Fibroblast of pulmonary artery (primary cell): ENCODE data around the gene FRMPD2.

Experiments
- DNase-seq: peaks from one replicate; pipeline ENCODE4 v3.0.0-alpha.2; 2010; ENCODE audit warnings: low read depth
- H3K4me3 ChIP-seq: replicated peaks from 2 replicates; pipeline ENCODE4 v1.5.1; 2011; ENCODE audit warnings: low read depth, mild to moderate bottlenecking, control low read depth, low read length, moderate library complexity
- CTCF ChIP-seq: IDR thresholded peaks from 2 replicates; pipeline ENCODE4 v1.5.1; 2011; ENCODE audit warnings: mild to moderate bottlenecking, control low read depth, low read length, inconsistent platforms; ENCODE audit errors: missing control alignments

FRMPD2 gene

GRCh38 chr10:48299066-48299465, 24.6 kb upstream of the FRMPD2 start:
- no peak for TF ChIP-seq CTCF
- DNase-seq, result no peak
- H3K4me3 ChIP-seq, result no peak overlapping the region

- no peak for TF ChIP-seq CTCF
- H3K4me3 ChIP-seq, result no peak overlapping the region
- no peak for DNase-seq
Measured at GRCh38 chr10:48296576-48297098, 22.1 kb upstream of the FRMPD2 start.

GRCh38 chr10:48294431-48294830, 19.9 kb upstream of the FRMPD2 start:
- DNase-seq, result no peak

GRCh38 chr10:48292616-48293015, 18.1 kb upstream of the FRMPD2 start:
- no peak for DNase-seq
- no peak for TF ChIP-seq CTCF

More at GRCh38 chr10:48294431-48294830, 19.9 kb upstream of the FRMPD2 start:
- no peak for TF ChIP-seq CTCF
- H3K4me3 ChIP-seq, result no peak overlapping the region

GRCh38 chr10:48291190-48291589, 16.7 kb upstream of the FRMPD2 start:
- DNase-seq, result no peak
- no peak overlapping the region for H3K4me3 ChIP-seq
- no peak for TF ChIP-seq CTCF

More at GRCh38 chr10:48292616-48293015, 18.1 kb upstream of the FRMPD2 start:
- H3K4me3 ChIP-seq, result no peak overlapping the region

GRCh38 chr10:48290286-48290685, 15.8 kb upstream of the FRMPD2 start:
- H3K4me3 ChIP-seq, result no peak overlapping the region

More at GRCh38 chr10:48290286-48290685, 15.8 kb upstream of the FRMPD2 start:
- no peak for TF ChIP-seq CTCF
- DNase-seq, result no peak
